ENCODE data around the gene NOP14. TPM values are rescaled to one million over a fixed set of nuclear protein-coding genes. Genes with fewer than 3 reads are reported as not detected.

The NOP14 gene
- total RNA-seq, 1 experiment from 2014 or later = 50.1 TPM

DNA sequence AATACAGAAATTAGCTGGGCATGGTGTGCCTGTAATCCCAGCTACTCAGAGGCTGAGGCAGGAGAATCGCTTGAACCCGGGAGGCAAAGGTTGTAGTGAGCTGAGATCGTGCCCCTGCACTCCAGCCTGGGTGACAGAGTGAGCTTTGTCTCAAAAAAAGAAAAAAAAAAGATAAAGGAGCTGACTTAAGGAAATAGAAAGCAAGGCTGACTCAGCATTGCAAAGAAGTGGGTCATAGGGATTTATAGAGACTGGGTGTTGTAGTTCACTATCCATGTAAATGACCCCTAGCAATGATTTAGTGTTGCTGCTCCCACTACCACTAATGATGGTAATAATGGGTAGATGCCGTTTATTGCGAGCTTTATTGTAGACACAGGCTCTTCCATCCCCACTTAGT is 71.9 kb downstream of the NOP14 start:
- Histone ChIP-seq H4K8ac (replicated peaks; ENCODE audit: insufficient read length, low read depth, low read length) (no peak overlapping the region), H2BK20ac (ENCODE audit: low read depth, low read length, poor library complexity, severe bottlenecking) (no peak overlapping the region), H3T11ph (ENCODE audit: low read length) (no peak overlapping the region), H4K91ac (ENCODE audit: insufficient read length, low read depth, low read length) (no peak overlapping the region), H2BK12ac (ENCODE audit: insufficient read length, low read depth, low read length) (no peak overlapping the region), H3K4ac (ENCODE audit: low read depth, low read length) (no peak overlapping the region), H3K4me1 (ENCODE audit: insufficient read depth, low read length) (no peaks in the 10 kb centered on the region), H4K20me1 (ENCODE audit: control insufficient read depth, insufficient read depth, insufficient read length) (no peaks in the 10 kb centered on the region), H3K4me2 (ENCODE audit: insufficient read depth, insufficient read length, low read length) (no peak overlapping the region), H3K23me2 (ENCODE audit: insufficient read length, low read depth, low read length, poor library complexity, severe bottlenecking) (no peaks in the 10 kb centered on the region), H2BK5ac (ENCODE audit: insufficient read length, low read length) (no peak overlapping the region), H3K56ac (ENCODE audit: insufficient read length, low read depth, low read length) (no peak overlapping the region), H3K79me2 (ENCODE audit: insufficient read depth, low read length) (no peaks in the 10 kb centered on the region; the same call in 1 of the 2 replicates), H2AFZ (ENCODE audit: low read length) (no peak overlapping the region), H2BK15ac (ENCODE audit: low read depth, low read length) (no peak overlapping the region), H4K5ac (ENCODE audit: insufficient read length, low read depth, low read length) (no peak overlapping the region), H3K27ac (ENCODE audit: insufficient read length, low read depth, low read length) (no peak overlapping the region), H3K14ac (ENCODE audit: insufficient read depth, low read length) (no peak overlapping the region), H2AK5ac (ENCODE audit: insufficient read length, low read length) (no peak overlapping the region), H3K18ac (ENCODE audit: insufficient read length, low read depth, low read length) (no peak overlapping the region), H3K79me1 (ENCODE audit: insufficient read depth, low read depth, low read length, poor library complexity, severe bottlenecking) (no peaks in the 10 kb centered on the region), H3K27me3 (ENCODE audit: insufficient read depth, low read length) (no peaks in the 10 kb centered on the region), H2BK120ac (ENCODE audit: low read depth, low read length, poor library complexity, severe bottlenecking) (no peak overlapping the region), H3K9ac (ENCODE audit: extremely low read depth, insufficient read length, low read length) (no peak overlapping the region), H3K9me3 (ENCODE audit: control insufficient read depth, low read depth, low read length) (no peaks in the 10 kb centered on the region), H3K23ac (ENCODE audit: insufficient read length, low read depth, low read length) (no peak overlapping the region)
- DNase-seq = no peak
- peaks cover 14 to 45% (median 40%) of the 10 kb centered on the region in 3 experiments for H3K36me3 Mint-ChIP-seq (ENCODE audit: insufficient read depth in 1 of 3, low read depth in 3 of 3)
- H3K4me1 Mint-ChIP-seq = no peaks in the 10 kb centered on the region
- H3K9me3 Mint-ChIP-seq = no peaks in the 10 kb centered on the region
- H3K27me3 Mint-ChIP-seq (ENCODE audit: low read depth) = no peaks in the 10 kb centered on the region
- TF ChIP-seq, protein P1, sequence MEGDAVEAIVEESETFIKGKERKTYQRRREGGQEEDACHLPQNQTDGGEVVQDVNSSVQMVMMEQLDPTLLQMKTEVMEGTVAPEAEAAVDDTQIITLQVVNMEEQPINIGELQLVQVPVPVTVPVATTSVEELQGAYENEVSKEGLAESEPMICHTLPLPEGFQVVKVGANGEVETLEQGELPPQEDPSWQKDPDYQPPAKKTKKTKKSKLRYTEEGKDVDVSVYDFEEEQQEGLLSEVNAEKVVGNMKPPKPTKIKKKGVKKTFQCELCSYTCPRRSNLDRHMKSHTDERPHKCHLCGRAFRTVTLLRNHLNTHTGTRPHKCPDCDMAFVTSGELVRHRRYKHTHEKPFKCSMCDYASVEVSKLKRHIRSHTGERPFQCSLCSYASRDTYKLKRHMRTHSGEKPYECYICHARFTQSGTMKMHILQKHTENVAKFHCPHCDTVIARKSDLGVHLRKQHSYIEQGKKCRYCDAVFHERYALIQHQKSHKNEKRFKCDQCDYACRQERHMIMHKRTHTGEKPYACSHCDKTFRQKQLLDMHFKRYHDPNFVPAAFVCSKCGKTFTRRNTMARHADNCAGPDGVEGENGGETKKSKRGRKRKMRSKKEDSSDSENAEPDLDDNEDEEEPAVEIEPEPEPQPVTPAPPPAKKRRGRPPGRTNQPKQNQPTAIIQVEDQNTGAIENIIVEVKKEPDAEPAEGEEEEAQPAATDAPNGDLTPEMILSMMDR (conservative IDR thresholded peaks at IDR 0.05) = no peak
- H3K4me3 Mint-ChIP-seq = no peak overlapping the region
- no CpG with 5 or more reads among the region's 5 CpGs for WGBS (ENCODE audit: extremely low coverage, insufficient read length, low lambda C conversion rate)
- peak overlapping the region; percentile 0 to 37 (median 19); a peak in 3 of 7 replicates for H3K27ac Mint-ChIP-seq

All from H9 (cell line).